RWPE1 (cell line): Measurements from ENCODE around the gene ALPL.

Source experiments
- CTCF ChIA-PET: fragments of 350-600 bp; sonication (Branson Sonifier 250); formaldehyde crosslinking; extraction: SDS; loops from one replicate; lab custom pipeline; 2021; lab: Yijun Ruan, JAX
- POLR2A ChIA-PET: fragments of 400-600 bp; formaldehyde crosslinking; extraction: SDS; loops from one replicate; lab custom pipeline; 2020; ENCODE audit warnings: antibody characterized with exemption; ENCODE audit not compliant: low non-redundant PET; lab: Yijun Ruan, JAX
- DNase-seq: peaks from one replicate; pipeline ENCODE4 v3.0.0; 2012; ENCODE audit warnings: low spot score
- H3K27ac ChIP-seq: fragments of 450-650 bp; 2 replicates; pipeline ENCODE4 v1.5.1; 2017
- TF ChIP-seq, protein P1 (sequence below): fragments of 450-650 bp; conservative IDR thresholded peaks from 2 replicates; pipeline ENCODE4 v1.5.1; 2017; ENCODE audit warnings: low read depth, mild to moderate bottlenecking

ALPL gene

DNA sequence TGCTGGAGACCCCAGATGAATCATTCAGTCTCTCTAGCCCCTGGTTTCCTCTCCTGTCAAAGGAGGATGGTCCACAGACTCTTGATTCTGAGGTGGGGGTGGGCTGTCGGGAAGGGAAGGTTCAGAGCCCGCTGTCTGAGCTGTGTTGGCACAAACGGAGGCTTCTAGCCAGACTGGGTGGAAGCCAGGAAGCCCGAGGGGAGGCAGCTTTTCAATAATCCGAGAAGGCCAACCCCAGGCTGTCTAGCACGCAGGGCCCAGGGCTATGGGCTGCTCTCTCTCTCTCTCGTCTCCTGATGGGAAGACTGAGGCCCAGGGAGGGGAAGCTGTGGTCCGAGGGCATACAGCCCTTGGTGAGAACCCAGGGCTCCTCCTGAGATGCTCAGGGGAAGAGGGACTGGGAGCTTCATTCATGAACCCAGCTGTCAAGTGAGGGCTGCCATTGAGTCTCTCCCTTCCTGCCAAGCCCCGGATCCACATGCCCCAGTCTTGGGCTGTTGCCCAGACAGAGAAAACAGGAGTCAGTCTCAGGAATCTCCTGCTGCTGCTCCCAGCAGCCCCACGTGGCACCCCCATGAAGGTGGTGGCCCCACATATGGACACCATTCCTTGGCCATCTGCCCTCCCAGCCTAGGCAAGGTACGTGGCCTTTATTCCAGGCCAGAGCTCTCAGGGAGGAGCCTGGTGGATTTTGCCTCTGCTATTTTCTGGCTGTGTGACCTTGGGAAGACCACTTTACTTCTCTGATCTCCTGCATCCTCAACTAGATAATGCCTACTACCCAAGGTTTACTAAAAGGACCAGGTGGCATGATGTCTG lies 115.6 kb downstream of the ALPL start:
- TF ChIP-seq, protein P1, sequence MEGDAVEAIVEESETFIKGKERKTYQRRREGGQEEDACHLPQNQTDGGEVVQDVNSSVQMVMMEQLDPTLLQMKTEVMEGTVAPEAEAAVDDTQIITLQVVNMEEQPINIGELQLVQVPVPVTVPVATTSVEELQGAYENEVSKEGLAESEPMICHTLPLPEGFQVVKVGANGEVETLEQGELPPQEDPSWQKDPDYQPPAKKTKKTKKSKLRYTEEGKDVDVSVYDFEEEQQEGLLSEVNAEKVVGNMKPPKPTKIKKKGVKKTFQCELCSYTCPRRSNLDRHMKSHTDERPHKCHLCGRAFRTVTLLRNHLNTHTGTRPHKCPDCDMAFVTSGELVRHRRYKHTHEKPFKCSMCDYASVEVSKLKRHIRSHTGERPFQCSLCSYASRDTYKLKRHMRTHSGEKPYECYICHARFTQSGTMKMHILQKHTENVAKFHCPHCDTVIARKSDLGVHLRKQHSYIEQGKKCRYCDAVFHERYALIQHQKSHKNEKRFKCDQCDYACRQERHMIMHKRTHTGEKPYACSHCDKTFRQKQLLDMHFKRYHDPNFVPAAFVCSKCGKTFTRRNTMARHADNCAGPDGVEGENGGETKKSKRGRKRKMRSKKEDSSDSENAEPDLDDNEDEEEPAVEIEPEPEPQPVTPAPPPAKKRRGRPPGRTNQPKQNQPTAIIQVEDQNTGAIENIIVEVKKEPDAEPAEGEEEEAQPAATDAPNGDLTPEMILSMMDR, result no peak
- ChIA-PET CTCF (interaction anchor here (0.6 kb wide), 2 partner anchors 29 to 254 kb away, joined by 3 read pairs; no protein-coding TSS in a partner anchor), POLR2A (no interaction called here)
- H3K27ac ChIP-seq, result 0 out of 2 replicates have a peak overlapping the region, but pooled peaks have one; percentile 12
- DNase-seq, result no peak

DNA sequence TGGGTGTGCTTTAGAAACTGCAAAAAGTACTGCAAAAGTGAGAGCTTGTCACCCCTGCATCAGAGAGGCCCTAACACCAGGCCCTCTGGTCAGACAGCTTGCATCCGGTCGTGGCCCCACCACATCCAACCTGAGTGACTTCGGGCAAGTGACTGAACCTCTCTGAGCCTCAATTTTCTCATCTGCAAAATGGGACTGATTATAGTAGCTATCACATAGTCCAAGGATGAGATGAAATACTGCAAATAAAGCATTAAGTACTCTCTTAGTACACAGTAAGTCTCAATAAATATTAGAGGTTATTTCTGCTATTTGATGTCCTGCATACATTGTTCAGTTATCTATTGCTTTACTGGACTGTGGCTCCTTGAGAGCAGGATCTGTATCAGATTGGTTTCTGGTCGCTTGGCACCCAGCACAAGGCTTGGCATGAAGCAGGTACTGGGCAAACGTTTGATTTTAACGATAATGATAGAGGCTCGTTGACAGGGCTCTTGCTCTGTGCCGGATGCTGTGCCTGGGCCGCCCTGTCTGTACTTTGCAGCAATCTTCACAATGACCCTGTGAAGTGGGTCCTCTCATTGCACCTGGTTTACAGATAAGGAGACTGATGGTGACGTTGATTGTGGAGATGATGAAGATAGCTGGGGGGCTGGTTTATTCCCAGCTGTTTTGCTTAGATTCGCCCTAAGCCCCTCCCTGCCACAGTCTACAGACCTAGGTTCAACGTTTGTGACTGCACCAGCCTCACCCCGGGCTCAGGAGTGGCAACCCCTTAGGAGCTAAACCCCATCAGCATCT lies 116.4 kb downstream of the ALPL start:
- TF ChIP-seq, protein P1, result no peak
- ChIA-PET CTCF (no interaction called here), POLR2A (no interaction called here)
- no peak for DNase-seq
- H3K27ac ChIP-seq, result no peak overlapping the region

DNA sequence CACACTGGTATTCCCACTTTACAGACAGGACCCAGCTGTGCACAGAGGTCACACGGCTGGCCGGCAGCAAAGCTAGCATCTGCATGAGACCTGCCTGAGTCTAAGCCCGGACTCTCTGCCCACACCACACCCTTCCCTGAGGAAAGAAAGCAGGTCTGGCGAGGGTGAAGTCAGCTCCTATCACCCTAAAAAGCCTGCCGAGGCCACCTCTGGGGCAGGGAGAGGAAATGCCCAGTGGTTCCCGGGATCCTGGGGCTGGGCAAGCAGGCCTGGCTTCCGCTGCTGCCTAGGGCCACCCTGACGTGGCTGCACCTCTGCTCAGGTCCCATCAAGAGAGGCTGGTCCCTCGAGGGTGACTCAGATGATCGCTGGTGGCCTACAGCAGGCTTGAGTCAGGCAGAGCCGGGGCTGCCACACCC lies 117.7 kb downstream of the ALPL start:
- ChIA-PET CTCF (interaction anchor here (1.0 kb wide), 1 partner anchor 52 kb away, joined by 3 read pairs; no protein-coding TSS in a partner anchor), POLR2A (interaction anchor here (0.6 kb wide), 1 partner anchor 16 kb away, joined by 7 read pairs; no protein-coding TSS in a partner anchor)
- DNase-seq, result peak; percentile 37
- TF ChIP-seq, protein P1, result no peak
- H3K27ac ChIP-seq, result peak overlapping the region; percentile 67
